Limb (tissue), 2 donors: Measurements from ENCODE around the gene ANKRD29.
"Not testable (repeated sequence)": the region's sequence is repeated elsewhere in the genome, so short reads cannot be mapped to it uniquely, and the experiment has no call there.

Experiments
- DNase-seq, 2 donors: peaks; one replicate each; pipeline ENCODE4 v3.0.0-alpha.2; 2016; ENCODE audit errors: extremely low spot score in 2 of 2

The ANKRD29 gene

GRCh38 chr18:23645568-23646175 lies 17.0 kb downstream of the ANKRD29 start:
- no peak for DNase-seq

DNA sequence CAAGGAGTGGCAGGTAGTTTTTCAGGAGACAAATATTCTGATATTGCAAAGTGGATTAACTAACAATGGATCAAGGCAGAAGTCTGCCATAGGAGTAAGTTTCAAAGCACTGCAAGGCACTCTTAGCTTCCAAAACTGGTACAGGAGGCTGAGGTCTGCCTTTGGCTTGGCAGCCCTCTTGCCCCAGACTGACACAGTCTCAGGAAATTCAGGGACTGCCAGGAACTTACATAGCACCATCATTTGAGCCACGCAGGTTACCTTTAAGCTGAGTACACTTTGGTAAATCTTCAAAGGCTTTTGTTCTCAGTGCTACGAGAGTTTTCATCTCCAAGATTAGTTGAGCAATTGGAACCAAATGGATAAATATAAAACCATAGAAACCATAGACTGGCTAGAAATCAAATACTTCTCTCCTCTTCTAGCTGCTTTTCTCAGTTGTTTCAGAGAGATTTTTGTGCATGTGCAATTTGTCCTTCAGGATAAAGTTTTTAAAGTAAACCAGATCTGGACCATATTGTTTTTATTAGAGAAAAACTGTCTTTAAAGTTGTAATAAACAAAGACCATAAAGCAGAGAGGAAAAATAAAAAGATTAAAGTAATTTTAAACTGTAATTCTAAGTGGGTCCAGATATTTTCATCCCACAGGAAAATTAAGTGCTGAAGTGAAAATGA lies 18.8 kb downstream of the ANKRD29 start:
- DNase-seq: no peak

DNA sequence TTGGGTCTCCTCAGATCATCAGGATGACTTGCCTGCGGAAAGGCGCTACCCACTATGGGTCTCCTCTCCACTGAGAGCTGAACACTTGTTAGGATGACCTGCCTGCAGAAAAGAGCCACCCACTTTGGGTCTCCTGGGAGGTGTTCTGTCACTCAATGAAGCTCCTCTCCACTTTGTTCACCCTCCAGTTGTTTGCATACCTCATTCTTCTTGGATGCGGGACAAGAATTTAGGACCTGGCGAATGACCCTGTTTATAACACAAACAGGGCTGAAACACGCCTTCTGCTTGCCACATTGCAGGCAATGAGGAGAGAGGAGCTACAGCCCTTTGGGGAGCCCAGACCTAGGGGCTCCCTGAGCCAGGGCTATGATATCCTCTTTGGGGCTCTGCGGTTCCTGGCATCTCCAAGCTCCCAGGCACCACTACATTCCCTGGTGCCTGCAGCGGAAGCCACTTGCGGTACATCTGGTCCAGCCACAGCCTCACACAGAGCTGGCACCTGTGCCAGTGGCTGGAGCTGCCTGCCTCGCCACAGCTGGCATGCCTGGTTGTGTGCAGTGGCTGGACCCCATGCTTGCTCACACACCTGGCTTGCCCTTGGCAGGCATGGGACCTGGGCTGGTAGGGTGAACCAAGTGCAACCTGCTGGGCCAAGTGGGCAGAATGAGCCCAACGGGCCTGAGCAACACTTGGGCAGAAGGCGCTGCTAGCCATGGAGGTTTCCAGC lies 20.6 kb downstream of the ANKRD29 start:
- no peak for DNase-seq

GRCh38 chr18:23641143-23641720 lies 21.5 kb downstream of the ANKRD29 start:
- no peak for DNase-seq

- DNase-seq: no peak
Observed at GRCh38 chr18:23640052-23640451, 22.7 kb downstream of the ANKRD29 start.

DNA sequence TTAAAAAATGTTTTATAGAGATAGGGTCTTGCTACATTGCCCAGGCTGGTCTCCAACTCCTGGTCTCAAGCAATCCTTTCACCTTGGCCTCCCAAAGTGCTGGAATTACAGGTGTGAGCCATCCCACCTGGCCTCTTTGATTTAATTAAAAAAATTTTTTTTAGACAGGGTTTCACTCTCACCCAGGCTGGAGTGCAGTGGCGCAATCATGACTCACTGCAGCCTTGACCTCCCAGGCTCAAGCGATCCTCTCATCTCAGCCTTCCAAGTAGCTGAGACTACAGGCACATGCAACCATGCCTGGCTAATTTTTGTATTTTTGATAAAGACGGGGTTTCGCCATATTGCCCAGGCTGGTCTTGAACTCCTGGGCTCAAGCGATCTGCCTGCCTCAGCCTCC lies 26.3 kb downstream of the ANKRD29 start:
- DNase-seq: not testable (repeated sequence)

- no peak for DNase-seq
Observed at GRCh38 chr18:23636071-23636399, 26.7 kb downstream of the ANKRD29 start.

DNA sequence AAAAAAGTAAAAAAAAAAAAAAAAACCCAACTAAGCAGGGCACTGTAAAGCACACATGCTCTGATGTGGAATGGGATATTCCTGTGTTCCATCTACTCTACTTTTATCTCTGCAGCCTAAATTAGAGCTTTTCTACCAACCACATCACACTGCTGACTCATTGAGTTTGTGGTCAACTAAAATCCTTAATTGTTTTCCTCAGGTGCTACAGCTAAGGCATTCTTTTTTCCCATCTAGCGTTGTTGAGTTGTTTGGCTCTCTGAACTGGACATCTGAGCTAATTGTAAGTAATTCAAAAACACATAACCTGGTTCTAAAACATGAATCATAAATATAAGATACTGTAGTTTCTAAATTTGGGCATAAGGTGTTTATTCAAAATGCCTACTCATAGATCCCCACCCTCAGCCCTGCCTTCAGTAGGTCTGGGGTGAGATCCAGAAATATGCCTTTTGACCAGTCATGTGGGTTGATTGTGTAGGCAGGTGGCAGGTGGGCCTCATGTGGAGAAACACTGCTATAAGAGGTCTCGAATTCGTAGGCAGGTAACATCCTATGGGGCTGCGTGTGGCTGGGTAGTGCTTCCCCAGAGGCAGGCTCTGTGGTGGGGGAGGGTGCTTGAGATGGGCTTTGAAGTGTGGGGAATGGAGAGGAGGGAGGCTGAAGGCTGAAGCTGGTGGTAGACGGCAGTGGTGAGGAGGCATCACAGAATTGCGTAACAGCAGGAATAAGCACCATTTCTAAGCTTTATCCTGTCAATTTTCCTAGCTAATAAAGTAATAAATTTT lies 27.2 kb downstream of the ANKRD29 start:
- DNase-seq: no peak

- DNase-seq: no peak
Observed at GRCh38 chr18:23634692-23635091, 28.0 kb downstream of the ANKRD29 start.

DNA sequence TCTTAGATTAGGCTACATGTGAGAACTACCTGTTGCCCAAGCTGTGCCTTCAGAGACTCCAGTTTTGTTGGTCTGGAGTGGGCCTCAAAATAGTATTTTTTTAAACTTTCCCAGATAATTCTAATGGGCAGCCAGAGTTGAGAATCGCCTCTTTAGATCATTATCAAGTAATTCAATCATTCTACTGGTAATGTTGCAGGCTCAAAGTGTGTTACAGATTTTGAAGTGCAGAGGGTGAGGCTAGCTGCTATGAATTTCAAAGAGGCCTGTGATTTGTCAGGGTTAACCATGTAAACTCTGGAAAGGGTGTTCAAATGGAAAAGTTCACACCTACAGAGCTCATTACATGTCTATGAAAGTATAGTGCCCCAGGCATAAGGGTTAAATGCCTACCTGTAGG lies 30.1 kb downstream of the ANKRD29 start:
- DNase-seq: no peak

DNA sequence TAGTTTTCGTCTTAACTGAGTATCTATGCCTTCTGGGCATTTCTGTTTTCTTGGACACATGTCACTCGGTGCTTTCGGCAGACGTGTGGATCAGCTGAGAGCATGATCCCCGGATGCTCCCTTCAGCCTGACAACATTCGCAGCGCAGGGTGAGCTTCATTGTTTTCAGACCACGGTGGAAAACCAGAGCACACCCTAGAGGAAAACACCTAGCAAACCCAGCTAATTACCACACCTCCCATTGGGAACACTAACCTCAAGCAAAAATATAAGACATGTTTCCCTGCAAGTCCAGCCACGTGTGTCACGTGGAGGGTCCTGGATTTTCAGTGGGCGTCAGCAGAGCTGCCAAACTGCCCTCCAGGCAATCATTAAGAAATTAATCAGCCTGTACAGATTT lies 31.0 kb downstream of the ANKRD29 start:
- DNase-seq: no peak

DNA sequence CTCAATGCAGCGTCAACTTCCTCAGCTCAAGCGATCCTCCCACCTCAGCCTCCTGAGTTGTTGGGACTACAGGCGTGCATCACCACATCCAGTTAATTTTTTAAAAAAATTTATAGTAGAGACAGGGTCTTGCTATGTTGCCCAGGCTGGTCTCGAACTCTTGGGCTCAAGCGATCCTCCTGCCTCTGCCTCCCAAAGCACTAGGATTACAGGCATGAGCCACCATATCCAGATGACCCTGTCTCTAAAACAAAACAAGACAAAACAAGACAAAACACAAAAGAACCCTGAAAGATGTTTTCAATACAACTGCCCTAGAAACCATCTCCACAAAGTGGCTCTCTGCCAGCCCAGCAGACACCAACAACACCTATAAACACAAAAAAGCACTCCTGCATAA lies 31.4 kb downstream of the ANKRD29 start:
- no peak for DNase-seq

DNA sequence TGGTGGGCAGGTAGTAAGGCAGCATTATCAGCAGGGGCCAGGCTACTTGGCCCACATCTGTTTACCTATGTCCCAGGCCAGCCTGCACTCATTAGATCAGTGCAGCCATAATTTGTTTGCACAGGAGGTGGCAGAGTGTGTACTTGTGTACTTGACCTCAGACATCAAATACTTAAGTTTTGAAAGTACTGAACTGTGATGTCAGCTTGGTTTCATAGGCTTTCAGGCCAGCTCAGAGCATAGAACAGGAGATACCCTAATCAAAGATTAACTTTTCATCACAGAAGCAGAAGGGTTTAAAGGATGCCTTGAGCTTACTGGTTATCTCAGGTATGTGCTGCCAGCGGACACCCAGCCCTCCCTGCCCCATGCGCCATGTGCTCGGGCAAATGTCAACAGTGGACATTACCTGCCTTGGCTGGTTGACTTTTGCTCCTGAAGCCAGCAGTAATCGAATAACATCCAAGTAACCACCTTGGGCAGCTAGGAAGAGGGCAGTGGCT lies 33.2 kb downstream of the ANKRD29 start:
- no peak for DNase-seq

DNA sequence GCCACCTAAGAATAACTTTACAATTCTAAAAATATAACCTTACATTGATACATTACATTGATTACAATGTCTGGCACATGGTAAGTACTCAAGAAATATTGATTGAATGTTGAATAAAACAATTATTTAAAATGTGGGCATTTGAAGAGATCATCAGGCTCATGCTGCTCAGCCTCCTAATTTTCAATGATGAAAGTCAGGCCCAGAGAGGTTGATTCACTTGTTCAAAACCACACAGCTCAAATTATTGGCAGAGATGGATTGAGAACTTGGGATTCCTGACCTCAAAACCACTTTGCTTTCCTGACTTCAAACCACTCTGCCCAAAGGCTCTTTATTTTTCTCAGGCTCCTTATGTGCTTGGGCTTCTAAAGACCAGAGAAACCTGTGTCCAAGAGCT lies 34.7 kb downstream of the ANKRD29 start:
- no peak for DNase-seq

- no peak for DNase-seq
Observed at GRCh38 chr18:23627321-23627720, 35.4 kb downstream of the ANKRD29 start.

GRCh38 chr18:23626451-23627279 lies 36.0 kb downstream of the ANKRD29 start:
- no peak for DNase-seq

GRCh38 chr18:23623040-23623439 lies 39.7 kb downstream of the ANKRD29 start:
- no peak for DNase-seq

- DNase-seq: peak; percentile 10 to 63
Observed at GRCh38 chr18:23619388-23619881, 43.3 kb downstream of the ANKRD29 start.

DNA sequence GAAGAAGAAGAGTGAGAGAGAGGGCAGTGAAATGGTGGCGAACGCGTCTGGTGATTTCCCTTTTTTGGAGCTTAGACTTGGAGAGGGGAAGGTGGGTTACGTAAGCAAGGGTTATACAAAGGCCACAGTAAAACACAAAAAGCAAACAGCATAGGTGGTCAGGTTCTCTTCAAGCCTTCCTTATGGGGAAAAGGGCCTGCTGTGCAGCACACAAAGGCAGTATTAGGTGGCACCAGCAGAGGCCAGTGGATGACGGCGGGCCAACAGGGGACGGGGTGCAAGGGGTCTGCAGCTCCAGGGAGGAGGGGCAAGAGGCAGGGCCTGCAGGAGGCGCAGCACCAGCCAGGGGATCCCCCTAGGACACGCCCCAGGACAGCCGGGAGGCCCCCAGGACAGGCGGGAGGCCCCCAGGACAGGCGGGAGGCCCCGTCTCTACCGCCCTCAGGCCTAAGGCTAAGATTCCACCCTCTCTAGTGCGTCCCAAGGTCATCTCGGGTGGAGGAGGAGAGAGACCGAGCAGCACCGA lies 43.8 kb downstream of the ANKRD29 start:
- peak in 1 of 2 donors; percentile 5 for DNase-seq

DNA sequence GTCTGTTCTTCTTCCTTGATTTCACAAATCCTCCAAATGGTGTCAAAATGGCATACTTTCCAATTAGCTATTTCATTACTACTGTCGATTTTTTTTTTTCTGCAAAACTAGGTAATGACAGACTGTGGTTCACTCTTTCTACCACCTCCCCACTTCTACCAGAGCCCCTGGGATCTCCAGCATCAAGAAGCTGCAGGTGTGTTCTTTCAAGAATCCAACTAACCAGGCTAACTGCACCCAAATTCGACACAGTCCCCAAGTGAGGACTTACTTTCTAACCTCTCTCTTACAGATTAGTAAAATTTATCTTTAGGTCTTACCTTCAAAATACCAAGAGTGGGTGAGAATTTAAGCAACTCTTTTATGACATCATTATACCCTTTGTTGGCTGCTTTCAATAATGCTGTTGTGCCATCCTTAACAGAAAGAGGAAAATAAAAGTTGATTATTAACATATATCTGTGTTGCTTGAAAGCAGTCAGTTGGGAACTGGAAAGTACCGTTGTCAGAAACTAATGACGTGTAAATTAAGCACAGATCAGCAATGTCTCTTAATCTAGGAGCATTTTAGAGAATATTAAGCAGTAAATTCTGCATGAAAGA lies 45.2 kb downstream of the ANKRD29 start:
- no peak for DNase-seq
